22Rv1 (cell line): Measurements from ENCODE around the gene SLC39A11.

Experiments
- ZFX ChIP-seq: fragments of 450-650 bp; IDR thresholded peaks from 2 replicates; pipeline ENCODE4 v1.6.1; 2017; ENCODE audit warnings: antibody characterized with exemption, borderline replicate concordance
- TF ChIP-seq, protein P1 (sequence below): fragments of 450-650 bp; IDR thresholded peaks from 2 replicates; pipeline ENCODE4 v1.5.1; 2017; ENCODE audit warnings: mild to moderate bottlenecking

GRCh38 chr17:72872396-72872795 is 220.1 kb downstream of the SLC39A11 start:
- TF ChIP-seq, protein P1, sequence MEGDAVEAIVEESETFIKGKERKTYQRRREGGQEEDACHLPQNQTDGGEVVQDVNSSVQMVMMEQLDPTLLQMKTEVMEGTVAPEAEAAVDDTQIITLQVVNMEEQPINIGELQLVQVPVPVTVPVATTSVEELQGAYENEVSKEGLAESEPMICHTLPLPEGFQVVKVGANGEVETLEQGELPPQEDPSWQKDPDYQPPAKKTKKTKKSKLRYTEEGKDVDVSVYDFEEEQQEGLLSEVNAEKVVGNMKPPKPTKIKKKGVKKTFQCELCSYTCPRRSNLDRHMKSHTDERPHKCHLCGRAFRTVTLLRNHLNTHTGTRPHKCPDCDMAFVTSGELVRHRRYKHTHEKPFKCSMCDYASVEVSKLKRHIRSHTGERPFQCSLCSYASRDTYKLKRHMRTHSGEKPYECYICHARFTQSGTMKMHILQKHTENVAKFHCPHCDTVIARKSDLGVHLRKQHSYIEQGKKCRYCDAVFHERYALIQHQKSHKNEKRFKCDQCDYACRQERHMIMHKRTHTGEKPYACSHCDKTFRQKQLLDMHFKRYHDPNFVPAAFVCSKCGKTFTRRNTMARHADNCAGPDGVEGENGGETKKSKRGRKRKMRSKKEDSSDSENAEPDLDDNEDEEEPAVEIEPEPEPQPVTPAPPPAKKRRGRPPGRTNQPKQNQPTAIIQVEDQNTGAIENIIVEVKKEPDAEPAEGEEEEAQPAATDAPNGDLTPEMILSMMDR: no peak
- TF ChIP-seq ZFX: no peak
